ENCODE results near the gene GCSH.
"Not testable (repeated sequence)": the region's sequence is repeated elsewhere in the genome, so short reads cannot be mapped to it uniquely, and the experiment has no call there.

GCSH gene

GRCh38 chr16:81117436-81117835 is 21.2 kb upstream of the GCSH start:
- H3K4me3 ChIP-seq: no peak overlapping the region
- TF ChIP-seq CTCF (IDR thresholded peaks at IDR 0.05): no peak
- DNase-seq (ENCODE audit: low spot score): no peak
- H3K27ac ChIP-seq: no peak overlapping the region

GRCh38 chr16:81116285-81116684 is 20.1 kb upstream of the GCSH start:
- Histone ChIP-seq H3K27ac (no peak overlapping the region), H3K4me3 (no peak overlapping the region)
- TF ChIP-seq CTCF (IDR thresholded peaks at IDR 0.05): no peak
- no peak for DNase-seq (ENCODE audit: low spot score)

- no peak for TF ChIP-seq CTCF (IDR thresholded peaks at IDR 0.05)
- DNase-seq (ENCODE audit: low spot score): no peak
- Histone ChIP-seq H3K27ac (no peak overlapping the region), H3K4me3 (no peak overlapping the region)
These were observed 16.3 kb upstream of the GCSH start for GRCh38 chr16:81112453-81112852.

- DNase-seq (ENCODE audit: low spot score); H3K27ac ChIP-seq; H3K4me3 ChIP-seq: not testable (repeated sequence)
These were observed 13.1 kb upstream of the GCSH start for GRCh38 chr16:81109274-81109673.

GRCh38 chr16:81107511-81107910 is 11.3 kb upstream of the GCSH start:
- no peak overlapping the region for H3K4me3 ChIP-seq
- no peak overlapping the region for H3K27ac ChIP-seq
- TF ChIP-seq CTCF (IDR thresholded peaks at IDR 0.05): no peak
- DNase-seq (ENCODE audit: low spot score): no peak

- no peak overlapping the region for H3K4me3 ChIP-seq
- no peak for TF ChIP-seq CTCF (IDR thresholded peaks at IDR 0.05)
- H3K27ac ChIP-seq: no peak overlapping the region
- DNase-seq (ENCODE audit: low spot score): no peak
These were observed 10.8 kb upstream of the GCSH start for GRCh38 chr16:81106826-81107503.

- Histone ChIP-seq H3K27ac (no peak overlapping the region), H3K4me3 (no peak overlapping the region)
- no peak for TF ChIP-seq CTCF (IDR thresholded peaks at IDR 0.05)
- DNase-seq (ENCODE audit: low spot score): no peak
These were observed 9.8 kb upstream of the GCSH start for GRCh38 chr16:81105946-81106345.
